SH-SY5Y (cell line): ENCODE data around the gene RECK.

Experiments
- GATA2 ChIP-seq: IDR thresholded peaks from 2 replicates; pipeline ENCODE4 v1.6.1; 2011; ENCODE audit warnings: mild to moderate bottlenecking, low read depth, low read length
- GATA3 ChIP-seq: IDR thresholded peaks from 2 replicates; pipeline ENCODE4 v1.6.1; 2011; ENCODE audit warnings: low read depth, mild to moderate bottlenecking, low read length, moderate library complexity

DNA sequence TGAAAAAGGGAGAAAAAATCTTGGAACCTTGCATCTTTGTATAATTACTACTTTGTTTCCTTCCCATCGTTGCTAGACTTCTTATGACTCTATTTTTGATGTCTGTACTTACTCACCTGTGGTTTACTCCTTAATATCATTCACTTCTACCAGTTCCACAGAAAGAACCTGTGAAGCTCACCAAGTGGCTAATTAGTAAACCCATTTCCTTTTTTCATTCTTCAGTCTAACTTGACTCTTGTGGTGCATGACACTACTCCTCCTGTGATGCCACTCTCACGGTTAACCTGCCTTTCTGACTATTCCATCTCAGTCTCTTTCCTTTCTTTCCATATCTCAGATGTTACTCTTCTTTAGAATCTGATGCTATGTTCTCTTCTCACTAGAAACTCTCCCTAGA, 14.6 kb downstream of the RECK start:
- TF ChIP-seq GATA3: no peak
- no peak for TF ChIP-seq GATA2
